GM19455 (cell line): Measurements from ENCODE around the gene TAP2.

ENCODE experiments used
- ATAC-seq: cut with Tn5 transposase; IDR thresholded peaks from one replicate; pipeline ENCODE4 v1.9.1; 2021; ENCODE audit not compliant: unreplicated experiment

Gene TAP2

GRCh38 chr6:32854376-32855178 lies 16.0 kb upstream of the TAP2 start:
- no peak for ATAC-seq

GRCh38 chr6:32853541-32854375 lies 15.2 kb upstream of the TAP2 start, which contains the start of the genes PSMB9 and TAP1:
Gene PSMB9, plus strand, starts transcription at chr6:32854192. Its CDS starts 38 bp downstream, at chr6:32854230.
Gene TAP1, minus strand, starts transcription at chr6:32853704. Its CDS starts 68 bp downstream, at chr6:32853636.
- peak; percentile 79 for ATAC-seq

- peak; percentile 15 for ATAC-seq
Measured at GRCh38 chr6:32852844-32853540, 14.5 kb upstream of the TAP2 start.

DNA sequence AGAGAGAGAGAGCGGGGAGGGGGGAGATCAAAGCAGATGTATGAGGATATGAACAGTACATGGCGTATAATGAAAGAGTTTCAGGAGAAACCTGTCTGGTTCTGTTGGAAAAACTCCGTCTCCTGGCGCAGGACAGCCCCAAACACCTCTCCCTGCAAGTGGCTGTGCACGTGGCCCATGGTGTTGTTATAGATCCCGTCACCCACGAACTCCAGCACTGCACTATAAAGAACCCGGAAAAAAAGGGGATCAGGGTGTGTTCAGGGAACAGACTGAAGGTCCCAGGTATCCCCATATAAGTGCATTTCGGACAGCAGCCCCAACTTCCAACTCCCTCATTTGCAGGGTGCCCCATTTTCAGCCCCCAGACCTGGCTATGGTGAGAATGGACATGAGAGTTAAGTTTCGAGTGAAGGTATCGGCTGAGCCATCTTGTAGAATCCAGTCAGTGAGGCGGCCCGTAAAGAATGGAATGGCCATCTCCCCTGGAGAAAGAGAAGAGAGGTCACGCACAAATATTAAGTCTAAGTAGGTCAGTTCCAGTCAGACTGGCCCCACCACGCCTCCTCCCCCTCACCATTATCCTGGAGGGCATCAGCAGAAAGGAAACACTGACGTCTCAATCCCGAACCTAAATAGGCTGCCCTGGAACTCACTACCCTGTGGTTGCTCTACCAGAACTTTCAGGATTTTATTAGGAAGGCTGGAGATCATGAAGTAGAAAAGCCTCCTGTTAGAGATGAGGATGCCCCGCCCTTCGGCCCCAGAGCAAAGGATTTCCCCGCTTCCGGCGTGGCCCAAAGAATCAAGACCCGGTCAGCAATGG lies 13.7 kb upstream of the TAP2 start:
- ATAC-seq, result peak; percentile 3

GRCh38 chr6:32851025-32851424 lies 12.5 kb upstream of the TAP2 start:
- no peak for ATAC-seq

DNA sequence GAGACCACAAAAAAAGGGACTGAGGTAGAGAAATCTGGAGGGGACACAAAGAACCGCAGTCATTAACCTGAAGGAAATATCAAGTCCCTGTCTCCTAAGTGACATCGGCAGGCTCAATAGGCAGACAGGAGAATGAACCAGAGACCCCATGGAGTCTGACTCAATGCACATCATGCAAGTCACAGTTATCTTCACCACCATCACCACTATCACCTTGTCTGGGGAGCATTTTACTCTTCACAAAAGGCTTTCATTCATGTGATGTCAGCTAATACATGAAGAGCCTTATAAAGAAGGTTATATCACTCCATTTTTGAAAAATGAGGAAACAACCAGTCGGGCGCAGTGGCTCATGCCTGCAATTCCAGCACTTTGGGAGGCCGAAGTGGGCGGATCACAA lies 10.6 kb upstream of the TAP2 start:
- no peak for ATAC-seq

GRCh38 chr6:32847795-32848194 lies 9.3 kb upstream of the TAP2 start:
- no peak for ATAC-seq

GRCh38 chr6:32847004-32847403 lies 8.5 kb upstream of the TAP2 start:
- ATAC-seq, result no peak

GRCh38 chr6:32845384-32845884 lies 6.9 kb upstream of the TAP2 start:
- ATAC-seq, result no peak

DNA sequence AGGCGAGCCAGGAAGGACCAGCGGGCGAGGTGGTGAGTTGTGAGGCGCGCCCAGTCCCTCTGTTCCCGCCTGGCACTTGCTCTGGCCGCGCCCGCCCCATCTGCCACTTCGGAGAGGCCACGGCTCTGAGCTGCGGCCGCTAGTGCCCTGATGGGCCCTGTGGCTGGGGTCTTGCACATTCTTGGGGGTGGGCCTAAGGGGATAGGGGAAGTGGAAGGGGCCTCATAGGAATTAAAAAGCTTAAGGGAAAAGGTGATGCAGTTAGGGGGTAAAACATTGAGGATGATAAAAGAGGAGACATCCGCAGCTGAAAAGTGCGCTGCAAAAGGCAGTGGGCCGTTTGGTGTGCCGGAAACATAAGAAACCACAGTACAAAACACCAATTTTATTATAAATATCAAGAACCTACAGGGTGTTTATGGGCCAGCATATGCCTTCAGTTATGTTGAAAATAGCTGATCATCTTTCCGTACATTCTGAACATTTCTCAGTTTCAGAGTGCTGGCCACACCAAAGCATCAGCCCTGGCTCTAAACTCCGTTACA lies 6.4 kb upstream of the TAP2 start:
- ATAC-seq, result no peak

DNA sequence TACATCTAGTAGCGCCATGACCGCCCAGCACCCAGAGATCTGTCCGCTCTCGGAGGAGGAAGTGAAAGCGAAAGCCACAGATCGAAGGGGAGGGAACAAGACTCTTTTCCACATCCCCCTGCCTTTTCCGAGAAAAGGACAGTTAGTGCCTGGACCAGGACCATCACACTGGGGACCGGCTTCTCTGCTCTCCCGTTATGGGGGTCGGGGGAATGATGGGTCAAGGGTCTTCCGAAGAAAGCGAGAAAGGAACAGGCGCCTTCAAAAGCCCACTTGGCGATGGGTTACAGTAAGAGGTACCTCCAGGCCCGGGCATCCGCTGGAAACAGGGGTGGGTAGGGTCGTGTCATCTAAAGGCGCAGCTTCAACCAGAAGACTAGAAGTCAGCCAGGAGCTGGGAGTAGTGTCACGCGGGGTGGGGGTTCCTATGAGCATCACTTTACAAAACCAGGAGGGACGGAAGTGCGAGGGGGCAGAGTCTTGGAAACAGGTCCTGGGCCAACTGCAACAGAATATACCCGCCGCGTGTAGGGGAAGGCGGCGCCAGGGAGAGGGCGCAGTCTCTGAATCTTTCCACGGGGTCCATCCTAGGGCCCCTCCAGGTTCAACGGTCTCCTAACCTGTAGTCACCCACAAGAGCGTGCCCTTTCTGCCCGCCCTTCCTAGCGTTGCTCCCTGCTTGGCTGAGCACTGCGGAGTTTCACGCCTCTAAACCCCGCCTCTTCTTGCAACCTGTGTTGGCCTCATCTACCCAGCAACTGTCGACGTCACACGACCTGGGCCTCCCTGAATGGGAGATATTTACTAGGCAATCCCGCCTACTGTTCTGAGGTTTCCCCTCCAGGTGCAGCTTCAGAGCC lies 5.7 kb upstream of the TAP2 start, which contains the start of gene PSMB8:
PSMB8 (minus strand) TSS at position 69 of the 860 bp plus-strand sequence; CDS start at position 18, 51 bp downstream.
- ATAC-seq, result peak; percentile 56

- ATAC-seq, result no peak
Measured at GRCh38 chr6:32843331-32843978, 4.9 kb upstream of the TAP2 start.

DNA sequence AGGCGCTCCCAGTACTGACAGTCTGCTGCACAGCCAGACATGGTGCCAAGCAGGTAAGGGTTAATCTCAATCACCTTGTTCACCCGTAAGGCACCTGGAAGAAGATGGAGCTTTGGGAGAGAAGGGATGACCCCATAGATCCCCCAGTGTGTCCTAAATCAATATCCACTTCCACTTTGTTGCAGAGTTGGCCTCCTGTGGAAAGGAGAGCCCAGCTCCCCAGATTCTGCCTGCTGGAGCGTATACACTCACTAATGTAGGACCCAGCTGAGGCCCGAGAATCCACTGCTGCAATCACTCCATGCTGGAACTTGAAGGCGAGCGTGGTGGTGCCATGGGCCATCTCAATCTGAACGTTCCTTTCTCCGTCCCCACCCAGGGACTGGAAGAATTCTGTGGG lies 4.2 kb upstream of the TAP2 start:
- no peak for ATAC-seq

GRCh38 chr6:32842021-32842650 lies 3.6 kb upstream of the TAP2 start:
- no peak for ATAC-seq

DNA sequence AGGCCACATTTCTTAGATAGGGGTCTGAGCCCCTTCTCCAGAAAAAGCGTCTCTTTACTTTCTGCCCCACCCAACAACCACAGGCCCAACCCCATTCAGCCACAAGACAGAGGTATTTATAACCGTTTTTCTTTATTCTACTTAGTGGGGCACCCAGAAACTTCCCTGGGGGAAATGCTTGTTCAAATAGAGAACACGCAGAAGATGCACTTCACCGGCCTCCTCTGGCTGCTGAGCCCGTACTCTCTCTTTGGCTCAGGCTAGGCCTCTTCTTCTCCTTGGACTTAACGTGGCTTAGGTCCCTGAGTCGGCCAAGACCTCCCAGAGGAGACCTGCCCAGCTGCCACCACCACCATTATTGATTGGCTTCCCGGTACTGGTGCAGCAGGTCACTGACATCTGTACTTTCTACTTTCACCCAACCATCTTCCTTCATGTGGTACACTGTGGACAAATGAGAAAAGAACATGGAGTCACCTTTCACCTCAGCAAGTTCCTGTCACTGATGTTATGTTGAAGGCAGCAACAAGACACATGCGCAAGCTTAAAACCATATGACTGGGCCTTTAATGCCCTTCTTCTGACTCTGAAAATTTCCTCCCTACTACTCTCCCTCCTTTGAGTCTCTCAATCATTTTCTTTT lies 2.2 kb upstream of the TAP2 start:
- no peak for ATAC-seq

DNA sequence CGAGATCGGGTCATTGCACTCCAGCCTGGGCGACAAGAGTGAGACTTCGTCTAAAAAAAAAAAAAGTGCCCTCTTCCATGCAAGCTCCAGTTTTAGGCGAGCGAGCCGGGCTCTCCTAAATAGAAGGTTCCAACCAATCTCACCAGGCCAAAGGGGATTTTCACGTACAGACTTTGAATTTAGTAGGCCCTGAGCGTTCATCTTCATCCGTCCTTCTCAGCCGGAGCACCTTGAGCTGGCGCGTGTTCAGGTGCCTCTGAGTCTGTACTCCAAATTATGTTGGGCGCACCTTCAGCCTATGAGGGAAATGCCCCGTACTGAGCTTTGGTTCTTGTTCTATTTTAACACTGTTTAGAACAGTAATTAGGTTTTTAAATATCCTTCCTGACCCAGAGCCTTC lies 817 bp upstream of the TAP2 start:
- no peak for ATAC-seq

DNA sequence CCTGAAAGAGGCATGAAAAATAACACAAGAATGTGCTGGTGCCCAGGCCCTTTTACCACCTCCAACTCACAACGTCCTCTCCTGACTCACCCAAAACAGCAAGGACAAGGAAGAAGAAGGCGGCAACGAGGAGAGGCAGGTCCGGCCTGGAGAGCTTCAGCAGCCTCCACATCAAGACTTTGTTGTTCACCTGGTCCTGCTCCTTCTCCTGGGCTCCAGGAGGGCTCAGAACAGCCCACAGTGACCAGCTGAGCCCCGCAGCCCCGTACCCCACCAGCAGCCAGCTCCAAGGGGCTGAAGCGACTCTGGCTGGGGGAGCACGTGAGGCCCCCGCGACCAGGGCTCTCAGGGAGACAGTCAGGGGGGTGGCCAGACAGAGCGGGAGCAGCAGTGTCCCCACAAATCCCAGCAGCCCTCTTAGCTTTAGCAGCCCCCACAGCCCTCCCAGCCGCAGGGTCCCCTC lies 857 bp downstream of the TAP2 start:
- ATAC-seq, result no peak
